ENCODE data around the gene MPP3. TPM values are rescaled to one million over a fixed set of nuclear protein-coding genes. Genes with fewer than 3 reads are reported as not detected.
"Not testable (repeated sequence)": the region's sequence is repeated elsewhere in the genome, so short reads cannot be mapped to it uniquely, and the experiment has no call there.

Gene MPP3
- total and polyA plus RNA-seq, 9 donors: 2.7 to 17.2 (median 3.1) TPM

DNA sequence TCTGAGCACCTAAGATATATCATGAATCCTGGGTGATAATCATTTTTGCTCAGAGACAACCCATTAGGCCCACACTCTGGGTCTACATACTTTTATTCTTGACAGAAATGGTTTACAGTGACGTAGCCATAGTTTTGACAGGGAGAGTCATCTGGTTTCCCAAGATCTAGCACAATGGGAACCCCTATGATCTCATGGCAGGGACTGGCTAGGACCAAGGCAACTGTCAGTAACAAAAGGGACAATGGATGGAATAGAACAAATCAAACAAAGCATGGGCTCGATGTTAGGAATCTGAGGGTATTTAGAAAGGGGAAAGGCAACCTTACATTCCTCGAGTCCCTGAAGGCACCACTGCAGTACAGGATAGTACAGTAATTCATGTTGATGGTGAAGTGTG is 32.2 kb downstream of the MPP3 start:
- H3K9me3 ChIP-seq: no peaks in the 10 kb centered on the region
- H3K36me3 ChIP-seq: no peaks in the 10 kb centered on the region
- H3K27me3 ChIP-seq: no peaks in the 10 kb centered on the region
- H3K4me1 ChIP-seq (ENCODE audit: insufficient read depth): no peaks in the 10 kb centered on the region
- no peak overlapping the region for H3K27ac ChIP-seq
- intact Hi-C loops (cut with DNase I): no loop called here
- DNase-seq: no peak
- no peak overlapping the region for H3K4me3 ChIP-seq
- TF ChIP-seq EP300 (IDR thresholded peaks at IDR 0.05) (no peak), POLR2A (IDR thresholded peaks at IDR 0.05) (no peak)
- TF ChIP-seq, protein P1, sequence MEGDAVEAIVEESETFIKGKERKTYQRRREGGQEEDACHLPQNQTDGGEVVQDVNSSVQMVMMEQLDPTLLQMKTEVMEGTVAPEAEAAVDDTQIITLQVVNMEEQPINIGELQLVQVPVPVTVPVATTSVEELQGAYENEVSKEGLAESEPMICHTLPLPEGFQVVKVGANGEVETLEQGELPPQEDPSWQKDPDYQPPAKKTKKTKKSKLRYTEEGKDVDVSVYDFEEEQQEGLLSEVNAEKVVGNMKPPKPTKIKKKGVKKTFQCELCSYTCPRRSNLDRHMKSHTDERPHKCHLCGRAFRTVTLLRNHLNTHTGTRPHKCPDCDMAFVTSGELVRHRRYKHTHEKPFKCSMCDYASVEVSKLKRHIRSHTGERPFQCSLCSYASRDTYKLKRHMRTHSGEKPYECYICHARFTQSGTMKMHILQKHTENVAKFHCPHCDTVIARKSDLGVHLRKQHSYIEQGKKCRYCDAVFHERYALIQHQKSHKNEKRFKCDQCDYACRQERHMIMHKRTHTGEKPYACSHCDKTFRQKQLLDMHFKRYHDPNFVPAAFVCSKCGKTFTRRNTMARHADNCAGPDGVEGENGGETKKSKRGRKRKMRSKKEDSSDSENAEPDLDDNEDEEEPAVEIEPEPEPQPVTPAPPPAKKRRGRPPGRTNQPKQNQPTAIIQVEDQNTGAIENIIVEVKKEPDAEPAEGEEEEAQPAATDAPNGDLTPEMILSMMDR (IDR thresholded peaks at IDR 0.05): no peak
- WGBS, 3 donors: 93 to 97% (median 94%) methylated on average over 3 of the region's 3 CpGs

DNA sequence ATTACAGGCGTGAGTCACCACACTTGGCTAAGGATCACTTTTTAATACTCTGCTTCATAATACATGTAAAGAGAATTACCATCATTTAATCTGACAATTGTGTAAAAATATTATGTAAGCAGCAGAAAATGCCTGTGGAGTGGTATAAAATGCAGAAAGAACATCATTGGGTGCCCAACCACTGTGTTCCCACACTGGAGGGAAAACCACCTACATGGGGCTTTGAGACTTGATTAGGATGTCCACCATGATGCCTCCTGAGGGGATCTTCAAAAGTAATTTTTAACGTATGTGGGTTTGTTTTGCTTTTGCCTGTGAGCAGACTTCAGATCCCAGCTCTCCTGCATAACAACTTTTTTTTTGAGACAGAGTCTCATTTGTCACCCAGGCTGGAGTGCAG is 33.9 kb downstream of the MPP3 start:
- Histone ChIP-seq H3K36me3 (no peaks in the 10 kb centered on the region), H3K27ac (no peak overlapping the region), H3K9me3 (no peaks in the 10 kb centered on the region), H3K4me1 (ENCODE audit: insufficient read depth) (no peaks in the 10 kb centered on the region), H3K4me3 (no peak overlapping the region), H3K27me3 (no peaks in the 10 kb centered on the region)
- DNase-seq: no peak
- 67 to 81% (median 67%) methylated on average over 2 of the region's 2 CpGs for WGBS, 3 donors
- no peak for TF ChIP-seq POLR2A (IDR thresholded peaks at IDR 0.05)
- TF ChIP-seq, protein P1 (IDR thresholded peaks at IDR 0.05): no peak
- no peak for TF ChIP-seq EP300 (IDR thresholded peaks at IDR 0.05)
- intact Hi-C loops (cut with DNase I): no loop called here

DNA sequence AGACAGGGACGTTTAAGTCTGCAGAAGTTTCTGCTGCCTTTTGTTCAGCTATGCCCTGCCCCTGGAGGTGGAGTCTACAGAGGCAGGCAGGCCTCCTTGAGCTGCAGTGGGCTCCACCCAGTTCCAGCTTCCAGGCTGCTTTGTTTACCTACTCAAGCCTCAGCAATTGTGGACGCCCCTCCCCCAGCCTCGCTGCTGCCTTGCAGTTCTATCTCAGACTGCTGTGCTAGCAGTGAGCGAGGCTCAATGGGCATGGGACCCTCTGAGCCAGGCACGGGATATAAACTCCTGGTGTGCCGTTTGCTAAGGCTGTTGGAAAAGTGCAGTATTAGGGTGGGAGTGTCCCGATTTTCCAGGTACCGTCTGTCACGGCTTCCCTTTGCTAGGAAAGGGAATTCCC is 34.9 kb downstream of the MPP3 start:
- H3K9me3 ChIP-seq; H3K4me1 ChIP-seq (ENCODE audit: insufficient read depth); H3K27ac ChIP-seq; H3K4me3 ChIP-seq; intact Hi-C loops (cut with DNase I); H3K36me3 ChIP-seq; H3K27me3 ChIP-seq; DNase-seq: not testable (repeated sequence)
- WGBS, 3 donors: 84 to 93% (median 90%) methylated on average over 8 to 9 of the region's 9 CpGs

DNA sequence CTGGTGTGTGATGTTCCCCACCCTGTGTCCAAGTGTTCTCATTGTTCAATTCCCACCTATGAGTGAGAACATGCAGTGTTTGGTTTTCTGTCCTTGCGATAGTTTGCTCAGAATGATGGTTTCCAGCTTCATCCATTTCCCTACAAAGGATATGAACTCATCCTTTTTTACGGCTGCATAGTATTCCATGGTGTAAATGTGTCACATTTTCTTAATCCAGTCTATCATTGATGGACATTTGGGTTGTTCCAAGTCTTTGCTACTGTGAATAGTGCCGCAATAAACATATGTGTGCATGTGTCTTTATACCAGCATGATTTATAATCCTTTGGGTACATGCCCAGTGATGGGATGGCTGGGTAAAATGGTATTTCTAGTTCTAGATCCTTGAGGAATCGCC is 40.3 kb downstream of the MPP3 start:
- H3K27me3 ChIP-seq; H3K4me1 ChIP-seq (ENCODE audit: insufficient read depth); H3K4me3 ChIP-seq; H3K27ac ChIP-seq; intact Hi-C loops (cut with DNase I); H3K9me3 ChIP-seq; H3K36me3 ChIP-seq; DNase-seq: not testable (repeated sequence)
- 79 to 86% (median 86%) methylated on average over 4 of the region's 4 CpGs for whole genome bisulfite sequencing, 3 donors

DNA sequence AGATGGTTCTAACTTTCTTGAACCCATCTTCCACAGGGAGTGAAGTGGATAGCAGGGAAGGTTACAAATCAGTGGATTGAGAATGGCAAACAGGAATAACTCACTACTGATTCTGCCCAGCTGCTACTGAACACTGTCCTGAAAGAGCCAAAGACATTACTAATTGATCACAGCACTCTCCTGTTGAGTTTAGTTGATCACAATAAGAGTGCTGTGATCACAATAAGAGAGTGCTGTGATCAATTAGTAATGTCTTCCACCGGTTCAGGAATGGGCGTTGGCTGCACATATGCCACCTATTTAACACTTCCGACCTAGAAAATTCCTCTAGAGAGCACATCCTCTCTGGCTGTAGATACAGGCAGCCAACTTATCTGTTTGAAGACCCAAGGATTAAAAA is 41.4 kb downstream of the MPP3 start:
- Histone ChIP-seq H3K27me3 (no peaks in the 10 kb centered on the region), H3K4me3 (no peak overlapping the region), H3K27ac (no peak overlapping the region), H3K9me3 (no peaks in the 10 kb centered on the region), H3K4me1 (ENCODE audit: insufficient read depth) (no peaks in the 10 kb centered on the region), H3K36me3 (no peaks in the 10 kb centered on the region)
- intact Hi-C loops (cut with DNase I): no loop called here
- no peak for DNase-seq
- TF ChIP-seq, protein P1 (IDR thresholded peaks at IDR 0.05): no peak
- TF ChIP-seq POLR2A (IDR thresholded peaks at IDR 0.05): no peak
- TF ChIP-seq EP300 (IDR thresholded peaks at IDR 0.05): no peak
- WGBS, 3 donors: 1 to 8% (median 6%) methylated on average over 3 of the region's 3 CpGs

Measured in ovary (tissue), 9 donors.